GM23338 (cell line): Measurements from ENCODE around the gene SELENOO. TPM values are rescaled to one million over a fixed set of nuclear protein-coding genes. Genes with fewer than 3 reads are reported as not detected.

Experiments
- ATAC-seq: fragments of 200-7000 bp; cut with Tn5 transposase; 3 replicates; pipeline ENCODE4 v1.9.1; 2020
- DNase-seq: peaks from one replicate; pipeline ENCODE4 v3.0.0-alpha.2; 2015; ENCODE audit warnings: low spot score
- H2AFZ ChIP-seq: fragments of 200-600 bp; sonication (generic); 2 replicates; pipeline ENCODE4 v1.8.0; 2016; ENCODE audit warnings: antibody characterized with exemption, mild to moderate bottlenecking, moderate library complexity
- H3F3A ChIP-seq: fragments of 200-600 bp; sonication (generic); replicated peaks from 2 replicates; pipeline ENCODE4 v1.8.0; 2017; ENCODE audit warnings: antibody characterized with exemption, mixed run types, low read depth
- H3K27ac ChIP-seq: fragments of 200-600 bp; sonication (generic); 2 replicates; pipeline ENCODE4 v1.6.1; 2016; ENCODE audit warnings: low read depth
- H3K27me3 ChIP-seq: fragments of 200-600 bp; sonication (generic); 2 replicates; pipeline ENCODE4 v1.8.0; 2016; ENCODE audit warnings: mild to moderate bottlenecking, mixed run types, moderate library complexity; ENCODE audit not compliant: insufficient read depth
- H3K36me3 ChIP-seq: fragments of 200-600 bp; sonication (generic); 2 replicates; pipeline ENCODE4 v1.8.0; 2016; ENCODE audit warnings: mild to moderate bottlenecking; ENCODE audit not compliant: insufficient read depth
- H3K4me1 ChIP-seq: fragments of 200-600 bp; sonication (generic); 2 replicates; pipeline ENCODE4 v1.8.0; 2016; ENCODE audit warnings: mild to moderate bottlenecking, moderate library complexity; ENCODE audit not compliant: insufficient read depth
- H3K4me2 ChIP-seq: fragments of 200-600 bp; sonication (generic); 2 replicates; pipeline ENCODE4 v1.7.1; 2017; ENCODE audit warnings: mixed run types
- H3K4me3 ChIP-seq: fragments of 200-600 bp; sonication (generic); 2 replicates; pipeline ENCODE4 v1.6.1; 2016; ENCODE audit warnings: mixed run types
- H3K79me2 ChIP-seq: fragments of 200-600 bp; sonication (generic); replicated peaks from 2 replicates; pipeline ENCODE4 v1.8.0; 2017; ENCODE audit warnings: mild to moderate bottlenecking; ENCODE audit not compliant: insufficient read depth
- H3K9me2 ChIP-seq: fragments of 200-600 bp; sonication (generic); 2 replicates; pipeline ENCODE4 v1.8.0; 2017; ENCODE audit not compliant: insufficient read depth
- H4K20me1 ChIP-seq: fragments of 200-600 bp; sonication (generic); replicated peaks from 2 replicates; pipeline ENCODE4 v1.8.0; 2017; ENCODE audit warnings: mild to moderate bottlenecking; ENCODE audit not compliant: insufficient read depth
- H3K27ac Mint-ChIP-seq: 2 replicates; pipeline ENCODE4 v1.8.0; 2020; ENCODE audit warnings: inconsistent platforms, mild to moderate bottlenecking, moderate library complexity, mixed read lengths
- H3K27me3 Mint-ChIP-seq: 3 replicates; pipeline ENCODE4 v1.8.0; 2022; ENCODE audit warnings: low read depth, mild to moderate bottlenecking, moderate library complexity, mixed read lengths, inconsistent platforms; ENCODE audit not compliant: insufficient read depth, poor library complexity
- H3K36me3 Mint-ChIP-seq: 3 replicates; pipeline ENCODE4 v1.8.0; 2021; ENCODE audit warnings: low read depth, mild to moderate bottlenecking, inconsistent platforms, moderate library complexity, mixed read lengths
- H3K4me1 Mint-ChIP-seq: 3 replicates; pipeline ENCODE4 v1.8.0; 2020; ENCODE audit warnings: mild to moderate bottlenecking, inconsistent platforms, mixed read lengths
- H3K4me3 Mint-ChIP-seq: 3 replicates; pipeline ENCODE4 v1.8.0; 2021; ENCODE audit warnings: moderate library complexity, mild to moderate bottlenecking, inconsistent platforms, mixed read lengths
- H3K9me3 Mint-ChIP-seq: 3 replicates; pipeline ENCODE4 v1.8.0; 2020; ENCODE audit warnings: moderate library complexity, mild to moderate bottlenecking, inconsistent platforms, mixed read lengths
- CREB1 ChIP-seq: fragments of 250-450 bp; sonication (Bioruptor Pico); IDR thresholded peaks from 2 replicates; pipeline ENCODE4 v1.5.0; 2020; ENCODE audit warnings: low read depth, mild to moderate bottlenecking, moderate library complexity
- STAT1 ChIP-seq: IDR thresholded peaks from one replicate; pipeline ENCODE4 v1.6.1; 2016; ENCODE audit warnings: antibody characterized with exemption; ENCODE audit not compliant: unreplicated experiment
- ZNF114 ChIP-seq: fragments of 250-450 bp; sonication (Bioruptor Pico); IDR thresholded peaks from 2 replicates; pipeline ENCODE4 v1.5.0; 2020; ENCODE audit warnings: mild to moderate bottlenecking, moderate library complexity
- polyA plus RNA-seq: library from polyadenylated mRNA; unstranded; fragments of >200 nt; fragmentation: Nextera tagmentation; extraction: Ambion mirVana; gene quantifications from 2 replicates; pipeline ENCODE4 v1.2.1, GENCODE V29; 2016
- total RNA-seq: library from RNA; depleted of rRNA; stranded (reverse); fragments of >200 nt; shearing (Covaris generic); gene quantifications from 2 replicates; pipeline ENCODE4 v1.2.3, GENCODE V29; 2014
- TF ChIP-seq, protein P1 (sequence below): fragments of 250-450 bp; sonication (Bioruptor Pico); IDR thresholded peaks from 2 replicates; pipeline ENCODE4 v1.5.0; 2020; ENCODE audit warnings: mild to moderate bottlenecking, moderate library complexity

SELENOO gene
- total and polyA plus RNA-seq, 2 experiments from 2014 or later: 6.8 to 21.3 TPM

DNA sequence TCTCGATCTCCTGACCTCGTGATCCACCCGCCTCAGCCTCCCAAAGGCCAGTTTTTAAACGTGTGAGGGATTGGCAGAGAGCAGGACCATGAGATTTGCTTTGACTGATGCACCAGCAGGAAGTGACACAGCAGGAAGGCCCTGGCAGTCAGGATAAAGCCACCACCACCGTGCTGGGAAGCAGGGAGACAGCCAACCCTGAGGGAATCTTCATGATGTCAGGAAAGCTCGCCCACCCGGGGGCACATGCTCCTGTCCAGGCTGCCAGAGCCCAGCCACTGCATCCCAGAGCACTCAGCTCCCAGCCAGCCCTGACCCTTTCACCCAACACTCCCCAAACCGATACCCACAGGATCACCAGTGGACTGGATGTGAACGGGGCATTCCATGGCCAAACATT is 37.9 kb downstream of the SELENOO start (continued):
- TF ChIP-seq, protein P1, sequence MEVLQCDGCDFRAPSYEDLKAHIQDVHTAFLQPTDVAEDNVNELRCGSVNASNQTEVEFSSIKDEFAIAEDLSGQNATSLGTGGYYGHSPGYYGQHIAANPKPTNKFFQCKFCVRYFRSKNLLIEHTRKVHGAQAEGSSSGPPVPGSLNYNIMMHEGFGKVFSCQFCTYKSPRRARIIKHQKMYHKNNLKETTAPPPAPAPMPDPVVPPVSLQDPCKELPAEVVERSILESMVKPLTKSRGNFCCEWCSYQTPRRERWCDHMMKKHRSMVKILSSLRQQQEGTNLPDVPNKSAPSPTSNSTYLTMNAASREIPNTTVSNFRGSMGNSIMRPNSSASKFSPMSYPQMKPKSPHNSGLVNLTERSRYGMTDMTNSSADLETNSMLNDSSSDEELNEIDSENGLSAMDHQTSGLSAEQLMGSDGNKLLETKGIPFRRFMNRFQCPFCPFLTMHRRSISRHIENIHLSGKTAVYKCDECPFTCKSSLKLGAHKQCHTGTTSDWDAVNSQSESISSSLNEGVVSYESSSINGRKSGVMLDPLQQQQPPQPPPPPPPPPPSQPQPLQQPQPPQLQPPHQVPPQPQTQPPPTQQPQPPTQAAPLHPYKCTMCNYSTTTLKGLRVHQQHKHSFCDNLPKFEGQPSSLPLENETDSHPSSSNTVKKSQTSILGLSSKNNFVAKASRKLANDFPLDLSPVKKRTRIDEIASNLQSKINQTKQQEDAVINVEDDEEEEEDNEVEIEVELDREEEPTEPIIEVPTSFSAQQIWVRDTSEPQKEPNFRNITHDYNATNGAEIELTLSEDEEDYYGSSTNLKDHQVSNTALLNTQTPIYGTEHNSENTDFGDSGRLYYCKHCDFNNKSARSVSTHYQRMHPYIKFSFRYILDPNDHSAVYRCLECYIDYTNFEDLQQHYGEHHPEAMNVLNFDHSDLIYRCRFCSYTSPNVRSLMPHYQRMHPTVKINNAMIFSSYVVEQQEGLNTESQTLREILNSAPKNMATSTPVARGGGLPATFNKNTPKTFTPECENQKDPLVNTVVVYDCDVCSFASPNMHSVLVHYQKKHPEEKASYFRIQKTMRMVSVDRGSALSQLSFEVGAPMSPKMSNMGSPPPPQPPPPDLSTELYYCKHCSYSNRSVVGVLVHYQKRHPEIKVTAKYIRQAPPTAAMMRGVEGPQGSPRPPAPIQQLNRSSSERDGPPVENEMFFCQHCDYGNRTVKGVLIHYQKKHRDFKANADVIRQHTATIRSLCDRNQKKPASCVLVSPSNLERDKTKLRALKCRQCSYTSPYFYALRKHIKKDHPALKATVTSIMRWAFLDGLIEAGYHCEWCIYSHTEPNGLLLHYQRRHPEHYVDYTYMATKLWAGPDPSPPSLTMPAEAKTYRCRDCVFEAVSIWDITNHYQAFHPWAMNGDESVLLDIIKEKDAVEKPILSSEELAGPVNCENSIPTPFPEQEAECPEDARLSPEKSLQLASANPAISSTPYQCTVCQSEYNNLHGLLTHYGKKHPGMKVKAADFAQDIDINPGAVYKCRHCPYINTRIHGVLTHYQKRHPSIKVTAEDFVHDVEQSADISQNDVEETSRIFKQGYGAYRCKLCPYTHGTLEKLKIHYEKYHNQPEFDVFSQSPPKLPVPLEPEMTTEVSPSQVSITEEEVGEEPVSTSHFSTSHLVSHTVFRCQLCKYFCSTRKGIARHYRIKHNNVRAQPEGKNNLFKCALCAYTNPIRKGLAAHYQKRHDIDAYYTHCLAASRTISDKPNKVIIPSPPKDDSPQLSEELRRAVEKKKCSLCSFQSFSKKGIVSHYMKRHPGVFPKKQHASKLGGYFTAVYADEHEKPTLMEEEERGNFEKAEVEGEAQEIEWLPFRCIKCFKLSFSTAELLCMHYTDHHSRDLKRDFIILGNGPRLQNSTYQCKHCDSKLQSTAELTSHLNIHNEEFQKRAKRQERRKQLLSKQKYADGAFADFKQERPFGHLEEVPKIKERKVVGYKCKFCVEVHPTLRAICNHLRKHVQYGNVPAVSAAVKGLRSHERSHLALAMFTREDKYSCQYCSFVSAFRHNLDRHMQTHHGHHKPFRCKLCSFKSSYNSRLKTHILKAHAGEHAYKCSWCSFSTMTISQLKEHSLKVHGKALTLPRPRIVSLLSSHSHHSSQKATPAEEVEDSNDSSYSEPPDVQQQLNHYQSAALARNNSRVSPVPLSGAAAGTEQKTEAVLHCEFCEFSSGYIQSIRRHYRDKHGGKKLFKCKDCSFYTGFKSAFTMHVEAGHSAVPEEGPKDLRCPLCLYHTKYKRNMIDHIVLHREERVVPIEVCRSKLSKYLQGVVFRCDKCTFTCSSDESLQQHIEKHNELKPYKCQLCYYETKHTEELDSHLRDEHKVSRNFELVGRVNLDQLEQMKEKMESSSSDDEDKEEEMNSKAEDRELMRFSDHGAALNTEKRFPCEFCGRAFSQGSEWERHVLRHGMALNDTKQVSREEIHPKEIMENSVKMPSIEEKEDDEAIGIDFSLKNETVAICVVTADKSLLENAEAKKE (CRISPR knock-in tag): no peak
- no peak for TF ChIP-seq CREB1 (CRISPR knock-in tag)

DNA sequence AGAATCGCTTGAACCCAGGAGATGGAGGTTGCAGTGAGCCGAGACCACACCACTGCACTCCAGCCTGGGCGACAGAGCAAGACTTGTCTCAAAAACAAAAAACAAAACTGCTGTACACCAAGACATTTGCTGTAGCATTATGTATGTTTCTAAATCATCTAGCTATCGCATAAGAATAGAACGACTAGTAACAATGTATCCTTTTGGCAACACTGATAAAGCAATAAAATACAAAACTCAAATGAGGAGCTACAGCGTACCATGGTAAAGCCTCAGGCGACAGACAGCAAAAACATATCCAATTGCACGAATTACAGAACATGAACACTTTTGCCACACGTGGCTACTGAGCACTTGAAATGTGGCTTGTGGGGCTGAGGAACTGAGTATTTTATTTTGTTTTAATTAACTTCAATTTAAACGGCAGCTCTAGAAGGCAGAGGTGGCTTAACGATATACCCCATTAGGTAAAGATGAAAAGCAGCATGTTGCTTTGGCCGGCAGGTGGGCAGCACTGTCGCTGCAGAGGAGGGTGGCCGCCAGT is 41.7 kb downstream of the SELENOO start:
- H3K4me3 Mint-ChIP-seq: peak overlapping the region; percentile 92
- Histone ChIP-seq H4K20me1 (peaks cover 6% of the 10 kb centered on the region; the same call in 1 of the 2 replicates), H3K4me3 (peak overlapping the region; percentile 99)

More for the DNA sequence above, 41.7 kb downstream of the SELENOO start:
- H3K4me1 ChIP-seq: peaks cover 12% of the 10 kb centered on the region
- no peaks in the 10 kb centered on the region for H3K27me3 ChIP-seq
- H3K27ac Mint-ChIP-seq: no peak overlapping the region
- peaks cover 8% of the 10 kb centered on the region for H3K27me3 Mint-ChIP-seq
- TF ChIP-seq ZNF114 (CRISPR knock-in tag) (no peak), STAT1 (no peak)
- no peaks in the 10 kb centered on the region for H3K36me3 ChIP-seq
- no peaks in the 10 kb centered on the region for H3K9me3 Mint-ChIP-seq
- H3K27ac ChIP-seq: no peak overlapping the region
- H3K36me3 Mint-ChIP-seq: peaks cover 11% of the 10 kb centered on the region; the same call in 2 of the 3 replicates
- H3K79me2 ChIP-seq: peaks cover 40% of the 10 kb centered on the region
- peaks cover 4% of the 10 kb centered on the region; the same call in 1 of the 2 replicates for H3F3A ChIP-seq
- ATAC-seq: no peak
- peaks cover 18% of the 10 kb centered on the region; the same call in 2 of the 3 replicates for H3K4me1 Mint-ChIP-seq
- no peak overlapping the region for H2AFZ ChIP-seq
- H3K9me2 ChIP-seq: no peaks in the 10 kb centered on the region
- no peak for DNase-seq
- H3K4me2 ChIP-seq: peak overlapping the region; percentile 97; the same call in 1 of the 2 replicates
